Esophagus muscularis mucosa (tissue), 4 donors: ENCODE results near the gene TRMO.

Experiments used
- EP300 ChIP-seq: sonication (generic); formaldehyde crosslinking; IDR thresholded peaks from one replicate; pipeline ENCODE4 v1.6.1; 2017; ENCODE audit warnings: antibody characterized with exemption
- POLR2A ChIP-seq: fragments of 450-650 bp; IDR thresholded peaks from one replicate; pipeline ENCODE4 v1.6.1; 2017; ENCODE audit warnings: antibody characterized with exemption, moderate library complexity, mild to moderate bottlenecking, low read depth
- POLR2AphosphoS5 ChIP-seq, 2 donors: sonication (generic); formaldehyde crosslinking; IDR thresholded peaks; one replicate each; pipeline ENCODE4 v1.6.1; 2017; ENCODE audit warnings: antibody characterized with exemption in 2 of 2
- TF ChIP-seq, protein P1 (sequence below), 3 experiments: fragments of 200-600 bp in 2 of 3; fragments of 450-650 bp in 1 of 3; sonication (generic) in 2 of 3; IDR thresholded peaks; one replicate each; pipeline ENCODE4 v1.5.1; 2017 to 2019; ENCODE audit warnings: antibody characterized with exemption in 3 of 3, mild to moderate bottlenecking in 2 of 3, moderate library complexity in 1 of 3

GRCh38 chr9:97861148-97861475 lies 61.2 kb downstream of the TRMO start:
- TF ChIP-seq POLR2A (no peak), POLR2AphosphoS5 (IDR thresholded peaks at IDR 0.05) (no peak), EP300 (no peak)
- TF ChIP-seq, protein P1, sequence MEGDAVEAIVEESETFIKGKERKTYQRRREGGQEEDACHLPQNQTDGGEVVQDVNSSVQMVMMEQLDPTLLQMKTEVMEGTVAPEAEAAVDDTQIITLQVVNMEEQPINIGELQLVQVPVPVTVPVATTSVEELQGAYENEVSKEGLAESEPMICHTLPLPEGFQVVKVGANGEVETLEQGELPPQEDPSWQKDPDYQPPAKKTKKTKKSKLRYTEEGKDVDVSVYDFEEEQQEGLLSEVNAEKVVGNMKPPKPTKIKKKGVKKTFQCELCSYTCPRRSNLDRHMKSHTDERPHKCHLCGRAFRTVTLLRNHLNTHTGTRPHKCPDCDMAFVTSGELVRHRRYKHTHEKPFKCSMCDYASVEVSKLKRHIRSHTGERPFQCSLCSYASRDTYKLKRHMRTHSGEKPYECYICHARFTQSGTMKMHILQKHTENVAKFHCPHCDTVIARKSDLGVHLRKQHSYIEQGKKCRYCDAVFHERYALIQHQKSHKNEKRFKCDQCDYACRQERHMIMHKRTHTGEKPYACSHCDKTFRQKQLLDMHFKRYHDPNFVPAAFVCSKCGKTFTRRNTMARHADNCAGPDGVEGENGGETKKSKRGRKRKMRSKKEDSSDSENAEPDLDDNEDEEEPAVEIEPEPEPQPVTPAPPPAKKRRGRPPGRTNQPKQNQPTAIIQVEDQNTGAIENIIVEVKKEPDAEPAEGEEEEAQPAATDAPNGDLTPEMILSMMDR (IDR thresholded peaks at IDR 0.05), result no peak
